ENCODE measurements around the gene C11orf68. TPM values are rescaled to one million over a fixed set of nuclear protein-coding genes. Genes with fewer than 3 reads are reported as not detected.
A peak's percentile ranks its signal among the peaks of the same experiment; 100 is the strongest.
"Not testable (repeated sequence)": the region's sequence is repeated elsewhere in the genome, so short reads cannot be mapped to it uniquely, and the experiment has no call there.

C11orf68 gene
- 10 to 100 TPM; 29.9 to 31.8 TPM for total RNA-seq
- long read RNA-seq, partial matches to known transcripts: 0 of 2 reads
- long read RNA-seq, other reads (novel, unspliced or antisense): 0 of 2 reads

DNA sequence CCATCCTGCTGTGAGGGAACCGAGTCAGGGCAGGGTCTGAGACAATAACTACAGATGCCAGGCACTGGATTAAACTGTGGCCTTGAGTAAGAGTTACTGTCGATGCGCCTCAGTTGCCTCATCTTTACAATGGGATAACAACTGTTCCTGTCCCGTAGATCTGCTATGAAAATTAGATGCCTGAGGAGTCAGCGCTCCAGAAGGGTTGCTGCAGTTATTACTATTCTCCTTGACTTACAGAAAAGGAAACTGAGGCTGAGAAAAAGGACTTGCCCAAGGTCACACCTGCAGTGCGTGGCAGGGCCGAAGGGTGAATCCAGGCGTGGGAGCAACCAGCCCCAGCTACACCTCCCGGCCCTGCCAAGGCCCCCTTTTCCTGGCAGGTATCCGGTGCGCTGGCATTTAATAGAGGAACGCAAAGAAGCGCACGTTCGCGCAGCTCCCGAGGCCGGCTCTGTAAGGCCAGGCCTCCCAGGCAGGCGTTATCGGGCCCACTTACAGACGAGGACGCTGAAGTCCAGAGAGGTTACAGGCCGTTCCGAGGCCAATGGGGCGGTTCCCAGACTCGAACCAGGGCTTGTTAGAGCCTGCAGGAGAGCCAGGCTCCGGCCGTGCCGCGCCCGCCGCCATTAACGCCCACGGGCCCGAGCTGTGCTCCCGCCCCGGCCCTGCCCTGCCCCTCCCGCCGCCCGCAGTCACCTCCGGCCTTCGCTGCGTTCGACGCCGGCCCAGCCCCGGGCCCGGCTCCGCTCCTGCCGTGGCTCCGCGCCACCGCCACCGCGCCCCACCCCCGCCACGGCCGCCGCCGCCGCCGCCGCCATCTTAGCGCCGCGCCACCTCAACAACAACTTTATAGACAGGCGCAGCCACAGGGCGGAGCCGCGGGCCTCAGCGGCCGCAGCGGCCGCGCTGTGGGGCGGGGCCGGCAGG, at the start of gene C11orf68:
Gene C11orf68, minus strand, starts transcription at position 852 of the 930 bp plus-strand sequence. Its CDS starts 31 bp downstream, at position 821.
- no peak for DNase-seq
- no peak for ATAC-seq
- intact Hi-C loops (cut with DNase I): loop anchor here in 1 of 2 donors (5.0 kb wide), 1 partner anchor 44 kb away; the partner anchor contains the start of gene SART1

DNA sequence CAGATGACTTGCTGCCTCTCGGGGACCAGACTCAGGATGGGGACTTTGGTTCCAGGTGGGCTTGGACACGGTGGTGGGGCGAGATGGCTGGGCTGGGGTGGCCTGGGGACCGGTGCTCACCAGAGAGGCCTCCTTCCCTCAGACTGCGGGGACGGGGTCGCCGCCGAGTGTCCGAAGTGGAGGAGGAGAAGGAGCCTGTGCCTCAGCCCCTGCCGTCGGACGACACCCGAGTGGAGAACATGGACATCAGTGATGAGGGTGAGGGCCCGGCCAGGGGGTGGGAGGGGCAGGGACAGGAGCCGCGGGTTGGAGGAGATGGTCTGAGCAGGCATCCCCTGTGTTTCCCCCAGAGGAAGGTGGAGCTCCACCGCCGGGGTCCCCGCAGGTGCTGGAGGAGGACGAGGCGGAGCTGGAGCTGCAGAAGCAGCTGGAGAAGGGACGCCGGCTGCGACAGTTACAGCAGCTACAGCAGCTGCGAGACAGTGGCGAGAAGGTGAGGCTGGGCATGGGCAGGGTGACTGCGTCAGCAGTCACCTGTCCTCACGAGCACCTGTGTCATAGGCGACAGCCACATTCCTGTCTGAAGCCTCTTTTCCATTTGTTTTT, 48.6 kb upstream of the C11orf68 start:
- ATAC-seq: no peak
- intact Hi-C loops (cut with DNase I): loop anchor here in 1 of 2 donors (10.0 kb wide), 1 partner anchor 83 kb away; the partner anchor contains the start of gene FIBP

GRCh38 chr11:65965986-65966762, 47.3 kb upstream of the C11orf68 start:
- ATAC-seq (no peak), DNase-seq (no peak)
- intact Hi-C loops (cut with DNase I): loop anchor here in 1 of 2 donors (10.0 kb wide), 1 partner anchor 81 kb away; the partner anchor contains the start of gene FIBP

More for the DNA sequence above, 48.6 kb upstream of the C11orf68 start:
- no peak for DNase-seq

DNA sequence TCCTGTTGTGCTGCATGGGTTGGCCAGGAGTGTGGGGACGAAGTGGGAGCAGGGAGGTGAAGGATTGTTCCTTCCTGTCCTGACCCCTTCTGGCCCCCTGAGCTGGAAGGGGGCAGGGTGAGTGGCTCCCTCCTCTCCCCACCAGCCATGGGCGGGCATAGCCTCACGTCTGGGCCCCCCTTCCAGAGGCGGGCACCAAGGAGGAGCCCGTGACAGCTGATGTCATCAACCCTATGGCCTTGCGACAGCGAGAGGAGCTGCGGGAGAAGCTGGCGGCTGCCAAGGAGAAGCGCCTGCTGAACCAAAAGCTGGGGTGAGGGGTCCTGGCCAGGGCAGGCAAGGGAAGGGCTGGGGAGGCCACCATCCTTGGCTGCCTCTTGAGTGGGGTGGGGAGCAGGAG, 46.0 kb upstream of the C11orf68 start:
- intact Hi-C loops (cut with DNase I): loop anchor here (5.0 to 10.0 kb wide), 2 partner anchors 48 to 80 kb away; partner anchors contain the start of genes C11orf68 (in 1 of the 2), DRAP1 (in 1 of the 2) and FIBP (in 1 of the 2)
- no peak for DNase-seq
- no peak for ATAC-seq

- peak in 1 of 2 donors; percentile 1 for ATAC-seq
- no peak for DNase-seq
- intact Hi-C loops (cut with DNase I): loop anchor here (5.0 to 10.0 kb wide), 2 partner anchors 45 to 77 kb away; partner anchors contain the start of genes C11orf68 (in 1 of the 2), DRAP1 (in 1 of the 2) and FIBP (in 1 of the 2)
Observed at GRCh38 chr11:65962141-65962564, 43.3 kb upstream of the C11orf68 start.

DNA sequence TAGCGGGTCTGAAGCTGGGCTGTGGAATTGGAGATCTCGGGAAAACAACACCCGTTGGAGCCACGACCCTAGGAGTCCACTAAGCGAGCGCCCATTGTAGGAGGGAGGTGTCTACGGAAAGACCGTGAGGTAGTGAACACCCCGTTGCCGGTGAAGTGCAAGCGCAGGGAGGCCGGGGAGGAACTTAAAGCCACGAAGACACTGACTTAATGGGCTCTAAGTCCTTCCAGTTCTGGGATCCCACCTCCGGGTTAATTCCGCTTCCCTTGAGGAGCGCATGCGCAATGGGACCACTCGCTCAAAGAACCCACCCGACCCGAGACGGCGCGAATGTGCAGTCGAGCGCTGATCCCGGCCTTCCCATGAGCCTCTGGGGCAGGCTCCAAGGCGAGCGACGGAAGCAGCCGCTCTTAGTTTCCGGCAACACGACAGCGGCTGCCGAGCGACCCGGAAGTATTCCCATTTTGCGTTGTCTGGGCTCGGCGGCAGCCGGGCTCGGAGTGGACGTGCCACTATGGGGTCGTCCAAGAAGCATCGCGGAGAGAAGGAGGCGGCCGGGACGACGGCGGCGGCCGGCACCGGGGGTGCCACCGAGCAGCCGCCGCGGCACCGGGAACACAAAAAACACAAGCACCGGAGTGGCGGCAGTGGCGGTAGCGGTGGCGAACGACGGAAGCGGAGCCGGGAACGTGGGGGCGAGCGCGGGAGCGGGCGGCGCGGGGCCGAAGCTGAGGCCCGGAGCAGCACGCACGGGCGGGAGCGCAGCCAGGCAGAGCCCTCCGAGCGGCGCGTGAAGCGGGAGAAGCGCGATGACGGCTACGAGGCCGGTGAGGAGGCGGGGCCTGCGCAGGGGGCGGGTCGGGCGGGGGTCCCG, 42.6 kb upstream of the C11orf68 start, which contains the start of gene SART1:
Gene SART1, plus strand, starts transcription at position 468 of the 874 bp plus-strand sequence. Its CDS starts 47 bp downstream, at position 515.
- ATAC-seq: peak; percentile 99
- intact Hi-C loops (cut with DNase I): loop anchor here (1.0 to 10.0 kb wide), 3 partner anchors 44 to 77 kb away; partner anchors contain the start of genes FIBP (in 2 of the 2), C11orf68 (in 1 of the 2) and DRAP1 (in 1 of the 2)
- DNase-seq: peak; percentile 99

DNA sequence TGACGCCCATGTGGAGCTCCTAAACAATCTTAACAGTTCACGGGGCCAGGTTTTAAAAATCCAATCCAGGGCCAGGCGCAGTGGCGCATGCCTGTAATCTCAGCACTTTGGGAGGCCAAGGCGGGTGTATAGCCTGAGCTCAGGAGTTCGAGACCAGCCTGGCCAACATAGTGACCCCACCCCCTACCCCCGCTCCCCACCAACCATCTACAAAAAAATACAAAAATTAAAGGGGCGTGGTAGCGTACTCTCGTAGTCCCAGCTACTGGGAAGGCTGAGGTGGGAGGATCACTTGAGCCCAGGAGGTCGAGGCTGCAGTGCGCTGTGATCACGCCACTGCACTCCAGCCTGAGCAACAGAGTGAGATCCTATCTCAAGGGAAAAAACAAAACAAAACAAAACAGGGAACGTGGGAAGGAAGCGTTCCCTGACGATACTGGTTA, 42.0 kb upstream of the C11orf68 start:
- intact Hi-C loops (cut with DNase I): loop anchor here (1.0 to 10.0 kb wide), 3 partner anchors 44 to 76 kb away; partner anchors contain the start of genes FIBP (in 2 of the 2), C11orf68 (in 1 of the 2) and DRAP1 (in 1 of the 2)
- DNase-seq (no peak), ATAC-seq (peak in 1 of 2 donors; percentile 2)

DNA sequence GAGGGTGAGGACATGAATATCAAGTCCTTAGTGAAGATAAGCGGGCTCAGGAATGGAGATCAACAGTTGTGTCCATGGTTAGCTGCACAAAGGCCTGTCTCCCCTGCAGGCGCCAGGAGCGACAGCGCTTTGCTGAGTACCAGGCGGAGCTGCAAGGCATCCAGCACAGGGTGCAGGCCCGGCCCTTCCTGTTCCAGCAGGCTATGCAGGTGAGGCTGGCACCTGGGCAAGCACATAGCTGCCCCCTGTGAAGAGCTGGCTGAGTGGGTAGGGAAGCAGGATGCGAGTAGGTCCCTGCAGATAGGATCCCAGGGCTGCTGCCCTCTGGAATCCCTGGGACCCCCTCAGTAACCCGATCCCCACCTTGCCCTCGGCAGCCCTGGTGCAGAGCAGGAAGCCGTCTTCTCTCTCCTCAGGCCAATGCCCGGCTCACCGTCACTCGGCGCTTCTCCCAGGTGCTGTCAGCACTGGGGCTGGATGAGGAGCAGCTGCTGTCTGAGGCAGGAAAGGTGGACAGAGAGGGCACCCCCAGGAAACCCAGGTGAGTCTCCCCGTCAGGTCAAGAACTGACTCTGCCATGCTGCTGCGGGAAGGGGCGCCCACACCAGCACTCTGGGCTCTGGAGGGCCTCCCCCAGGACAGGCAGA, 40.0 kb upstream of the C11orf68 start:
- DNase-seq: no peak
- no peak for ATAC-seq
- intact Hi-C loops (cut with DNase I): no loop called here

DNA sequence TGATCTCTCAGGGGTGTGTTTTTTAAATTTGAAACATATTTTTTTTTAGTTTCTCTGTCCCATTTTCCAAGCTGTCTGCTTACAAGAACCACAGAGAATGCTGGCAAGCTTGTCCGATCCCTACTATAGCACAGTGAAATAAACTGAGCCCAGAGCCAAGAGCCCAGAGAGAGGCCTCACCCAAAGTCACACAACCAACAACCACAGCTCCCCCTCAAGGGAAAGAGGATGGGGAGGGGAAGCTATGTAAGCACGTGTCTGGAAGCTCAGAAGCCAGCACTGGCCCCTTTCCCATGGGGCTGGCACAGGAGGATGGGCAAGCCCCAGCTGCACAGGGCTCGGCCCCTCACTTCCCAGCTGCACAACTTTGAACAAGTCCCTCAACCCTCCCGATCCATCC, 39.4 kb upstream of the C11orf68 start:
- DNase-seq: no peak
- ATAC-seq: no peak
- intact Hi-C loops (cut with DNase I): no loop called here

- no peak for DNase-seq
- ATAC-seq: no peak
- intact Hi-C loops (cut with DNase I): no loop called here
Observed at GRCh38 chr11:65954771-65955170, 35.9 kb upstream of the C11orf68 start.

DNA sequence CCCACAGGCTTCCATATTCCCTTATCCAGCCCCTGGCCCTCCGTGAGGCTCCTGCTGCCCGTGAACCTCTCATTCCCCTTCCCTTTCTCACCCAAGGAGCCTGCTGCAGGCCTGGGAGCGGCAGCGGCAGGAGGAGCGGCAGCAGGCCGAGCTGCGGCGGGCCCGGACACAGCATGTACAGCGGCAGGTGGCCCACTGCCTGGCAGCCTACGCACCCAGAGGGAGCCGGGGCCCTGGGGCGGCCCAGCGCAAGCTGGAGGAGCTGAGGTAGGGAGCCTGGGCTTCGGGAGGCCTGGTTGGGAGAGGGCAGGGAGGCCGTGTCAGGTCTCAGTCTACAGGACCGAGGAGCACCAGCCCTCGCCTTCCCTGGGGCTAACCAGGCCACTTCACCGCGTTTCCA, 34.6 kb upstream of the C11orf68 start:
- intact Hi-C loops (cut with DNase I): no loop called here
- DNase-seq (no peak), ATAC-seq (no peak)

- intact Hi-C loops (cut with DNase I): no loop called here
- ATAC-seq (no peak), DNase-seq (no peak)
Observed at GRCh38 chr11:65952052-65952521, 33.2 kb upstream of the C11orf68 start.

- ATAC-seq; intact Hi-C loops (cut with DNase I); DNase-seq: not testable (repeated sequence)
Observed at GRCh38 chr11:65951641-65952040, 32.8 kb upstream of the C11orf68 start.

DNA sequence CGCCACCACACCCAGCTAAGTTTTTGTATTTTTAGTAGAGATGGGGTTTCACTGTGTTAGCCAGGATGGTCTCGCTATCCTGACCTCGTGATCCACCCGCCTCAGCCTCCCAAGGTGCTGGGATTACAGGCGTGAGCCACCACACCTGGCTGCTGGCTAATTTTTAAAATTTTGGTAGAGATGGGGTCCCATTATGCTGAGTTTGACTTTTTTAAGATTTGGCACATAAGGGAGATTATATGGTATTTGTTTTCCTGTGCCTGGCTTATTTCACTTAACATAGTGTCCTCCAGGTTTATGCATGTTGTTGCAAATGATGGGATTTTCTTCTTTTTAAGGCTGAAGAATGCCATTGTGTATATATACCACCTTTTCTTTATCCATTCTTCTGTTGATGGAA, 31.8 kb upstream of the C11orf68 start:
- ATAC-seq; intact Hi-C loops (cut with DNase I); DNase-seq: not testable (repeated sequence)

- intact Hi-C loops (cut with DNase I): no loop called here
- DNase-seq (no peak), ATAC-seq (no peak)
Observed at GRCh38 chr11:65947603-65948125, 28.8 kb upstream of the C11orf68 start.

- intact Hi-C loops (cut with DNase I): no loop called here
- no peak for DNase-seq
- ATAC-seq: no peak
Observed at GRCh38 chr11:65947133-65947532, 28.3 kb upstream of the C11orf68 start.

Measured in left cardiac atrium (tissue), 4 donors.